K562 (cell line): Measurements from ENCODE around the gene COL8A2. TPM values are rescaled to one million over a fixed set of nuclear protein-coding genes. Genes with fewer than 3 reads are reported as not detected.

Source experiments
- ATAC-seq: fragments of 200-7000 bp; cut with Tn5 transposase; 3 replicates; pipeline ENCODE4 v1.9.1; 2020; ENCODE audit warnings: moderate library complexity
- BruUV-seq: library from RNA; stranded (reverse); fragments of 400-500 nt; replicated peaks from 2 replicates; lab custom pipeline; 2021; lab: Mats Ljungman, UMichigan
- CTCF ChIA-PET: fragments of 300-600 bp; formaldehyde crosslinking; extraction: SDS; loops from one replicate; lab custom pipeline; 2021; ENCODE audit warnings: low intra/inter-chr PET ratio; lab: Yijun Ruan, JAX
- POLR2A ChIA-PET: fragments of 300-600, 350-650 bp; sonication (Branson Sonifier 250); formaldehyde crosslinking; extraction: SDS; loops from one replicate; lab custom pipeline; 2021; ENCODE audit warnings: antibody characterized with exemption, inconsistent platforms; lab: Yijun Ruan, JAX
- DNase-seq, 4 experiments: peaks; one replicate each; pipeline versions ENCODE4 v3.0.0 to v3.0.0-alpha.2; 2011 to 2018; ENCODE audit warnings: low spot score in 3 of 4, mixed read lengths in 3 of 4; ENCODE audit errors: extremely low read depth in 1 of 4
- FAIRE-seq: peaks from 2 replicates; lab custom pipeline; 2011; peaks lifted over from hg19 to GRCh38; lab: Jason Lieb, UNC
- H2AFZ ChIP-seq: 2 replicates; pipeline ENCODE4 v1.6.0; 2011; ENCODE audit warnings: low read depth, low read length, control low read depth, inconsistent platforms
- H3K27ac ChIP-seq: fragments of 200-600 bp; 3 replicates; pipeline ENCODE4 v1.8.0; 2011; ENCODE audit warnings: low read depth, mild to moderate bottlenecking, control low read depth, inconsistent platforms, low read length, moderate library complexity, mixed read lengths; ENCODE audit errors: extremely low read depth
- H3K27me3 ChIP-seq, 2 experiments: fragments of 300-600 bp in 1 of 2; 2 replicates in 1 of 2; 3 replicates in 1 of 2; pipeline versions ENCODE4 v1.6.0 to v1.8.0; 2011; ENCODE audit warnings: inconsistent platforms in 2 of 2, low read length in 2 of 2, mild to moderate bottlenecking in 1 of 2, mixed read lengths in 1 of 2, moderate library complexity in 1 of 2; ENCODE audit not compliant: control insufficient read depth in 2 of 2, insufficient read depth in 2 of 2
- H3K36me3 ChIP-seq: fragments of 300-600 bp; 3 replicates; pipeline ENCODE4 v1.8.0; 2011; ENCODE audit warnings: mild to moderate bottlenecking, low read length, inconsistent platforms; ENCODE audit not compliant: control insufficient read depth, insufficient read depth
- H3K4me1 ChIP-seq, 2 experiments: fragments of 200-600 bp in 1 of 2; replicated peaks in 1 of 2; 2 replicates in 1 of 2; 3 replicates in 1 of 2; pipeline versions ENCODE4 v1.5.1 to v1.8.0; 2011; ENCODE audit warnings: inconsistent platforms in 2 of 2, low read length in 2 of 2, mild to moderate bottlenecking in 1 of 2, mixed read lengths in 1 of 2, moderate library complexity in 1 of 2; ENCODE audit not compliant: control insufficient read depth in 2 of 2, insufficient read depth in 2 of 2
- H3K4me2 ChIP-seq: 2 replicates; pipeline ENCODE4 v1.6.1; 2011; ENCODE audit warnings: low read length, control low read depth, inconsistent platforms, mixed read lengths; ENCODE audit not compliant: insufficient read depth
- H3K4me3 ChIP-seq: fragments of 200-600 bp; sonication (generic), shearing (Covaris generic); 2 replicates; pipeline ENCODE4 v1.5.1; 2016; ENCODE audit warnings: control low read depth, inconsistent platforms
- H3K79me2 ChIP-seq: fragments of 200-600 bp; 3 replicates; pipeline ENCODE4 v1.8.0; 2011; ENCODE audit warnings: low read length, inconsistent platforms; ENCODE audit not compliant: control insufficient read depth, insufficient read depth
- H3K9ac ChIP-seq, 2 experiments: 2 replicates each; pipeline versions ENCODE4 v1.6.0 to v1.6.1; 2011; ENCODE audit warnings: low read depth in 2 of 2, low read length in 2 of 2, control low read depth in 1 of 2, inconsistent platforms in 1 of 2, mild to moderate bottlenecking in 1 of 2, mixed read lengths in 1 of 2; ENCODE audit not compliant: insufficient read depth in 1 of 2
- H3K9me1 ChIP-seq: one replicate; pipeline ENCODE4 v1.6.0; 2011; ENCODE audit warnings: inconsistent platforms, mild to moderate bottlenecking, low read length, moderate library complexity; ENCODE audit not compliant: control insufficient read depth, insufficient read depth
- H3K9me3 ChIP-seq: replicated peaks from 2 replicates; pipeline ENCODE4 v1.5.1; 2011; ENCODE audit warnings: low read depth, low read length, inconsistent platforms; ENCODE audit not compliant: control insufficient read depth, insufficient read depth
- H4K20me1 ChIP-seq: replicated peaks from 2 replicates; pipeline ENCODE4 v1.6.1; 2011; ENCODE audit warnings: low read length, inconsistent platforms, mixed read lengths; ENCODE audit not compliant: control insufficient read depth, insufficient read depth
- GATA2 ChIP-seq: sonication (generic); formaldehyde crosslinking; IDR thresholded peaks from 2 replicates; pipeline ENCODE4 v1.4.0; 2020; ENCODE audit warnings: mild to moderate bottlenecking, missing genetic modification reagents
- MEF2D ChIP-seq: conservative IDR thresholded peaks from 2 replicates; pipeline ENCODE4 v1.6.1; 2016; ENCODE audit warnings: low read depth, missing genetic modification characterization, missing compliant biosample characterization
- NFE2 ChIP-seq: IDR thresholded peaks from 2 replicates; pipeline ENCODE4 v1.6.1; 2014; ENCODE audit warnings: antibody characterized with exemption, low read depth
- NFIC ChIP-seq: fragments of 450-650 bp; IDR thresholded peaks from 2 replicates; pipeline ENCODE4 v1.6.1; 2017; ENCODE audit warnings: mild to moderate bottlenecking, inconsistent platforms
- RBM25 ChIP-seq: fragments of 200-400 bp; formaldehyde crosslinking; IDR thresholded peaks from 2 replicates; pipeline ENCODE4 v1.6.1; 2018; ENCODE audit warnings: low read length, low read depth, moderate library complexity; ENCODE audit not compliant: severe bottlenecking
- TAF15 ChIP-seq: fragments of 200-400 bp; formaldehyde crosslinking; IDR thresholded peaks from 2 replicates; pipeline ENCODE4 v1.6.1; 2017; ENCODE audit warnings: mild to moderate bottlenecking, low read depth, low read length, moderate library complexity
- ZNF146 ChIP-seq: IDR thresholded peaks from one replicate; pipeline ENCODE4 v1.6.1; 2018; ENCODE audit warnings: missing compliant biosample characterization; ENCODE audit not compliant: unreplicated experiment
- WGBS: fragments of 100-300 bp; shearing (Covaris generic); methylation state at CpG from one replicate; pipeline ENCODE4 v1.1.6; 2016; ENCODE audit warnings: low coverage, mixed read lengths; ENCODE audit not compliant: insufficient coverage; ENCODE audit errors: missing lambda C conversion rate; 5-methylcytosine and 5-hydroxymethylcytosine counted together
- in situ Hi-C: fragments of 300-500 bp; cut with MboI; formaldehyde crosslinking; loops from 4 replicates; pipeline ENCODE4 v1.15.0; 2018; ENCODE audit warnings: inconsistent platforms, mixed read lengths
- intact Hi-C: fragments of 100-400 bp; cut with micrococcal nuclease; formaldehyde crosslinking; loops from 2 replicates; pipeline ENCODE4 v1.14.2; 2022
- polyA plus RNA-seq, 8 experiments: library from polyadenylated mRNA; depleted of rRNA in 4 of 8; stranded (reverse) in 5 of 8; unstranded in 3 of 8; fragments of >200 nt; fragmentation: Nextera tagmentation in 2 of 8; fragmentation: Illumina TruSeq in 1 of 8; extraction: Ambion mirVana in 2 of 8; extraction: Trizol in 1 of 8; gene quantifications; 2 replicates each; pipeline versions ENCODE4 v1.2.1 to v1.2.3, GENCODE V29; 2011 to 2014; ENCODE audit warnings: inconsistent platforms in 1 of 8, missing spikeins in 1 of 8
- total RNA-seq, 7 experiments: library from RNA; depleted of rRNA in 6 of 7; stranded (reverse); fragments of >200 nt in 6 of 7; fragmentation: Illumina TruSeq in 2 of 7; extraction: Trizol in 2 of 7; gene quantifications; 2 replicates each; pipeline versions ENCODE4 v1.2.1 to v1.2.3, GENCODE V29; 2011 to 2021; ENCODE audit warnings: low replicate concordance in 1 of 7

COL8A2 gene
- total and polyA plus RNA-seq, 9 of the 15 experiments (the other 6 are each of a cell fraction or from before 2014, with no cell fraction given): 0.03 to 0.14 (median 0.04) TPM; not detected in 5

DNA sequence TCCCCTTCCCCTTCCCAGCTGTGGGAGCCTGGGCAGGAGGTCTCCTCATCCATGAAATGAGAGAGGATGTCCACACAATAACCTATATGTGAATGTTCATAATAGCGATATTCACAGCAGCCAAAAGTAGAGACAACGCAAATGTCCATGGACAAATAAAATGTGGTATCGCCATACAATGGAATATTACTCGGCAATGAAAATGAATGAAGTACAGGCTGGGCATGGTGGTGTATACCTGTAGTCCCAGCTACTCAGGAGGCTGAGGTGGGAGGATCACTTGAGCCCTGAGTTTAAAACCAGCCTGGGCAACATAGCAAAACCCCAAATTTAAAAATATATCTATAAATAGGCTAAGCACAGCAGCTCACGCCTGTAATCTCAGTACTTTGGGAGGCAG is 23.5 kb downstream of the COL8A2 start:
- ChIA-PET CTCF (interaction anchor here (0.6 to 5.7 kb wide), 4 partner anchors 34 to 222 kb away, joined by 3 to 116 read pairs (median 81); partner anchors contain the start of gene EVA1B), POLR2A (interaction anchor here (0.9 to 1.1 kb wide), 2 partner anchors 16 to 30 kb away, joined by 3 to 5 read pairs; no protein-coding TSS in a partner anchor)
- H3K9ac ChIP-seq: no peak overlapping the region
- FAIRE-seq (no peak), ATAC-seq (no peak), DNase-seq (no peak)
- H3K36me3 ChIP-seq: no peaks in the 10 kb centered on the region
- no TSS peak for BruUV-seq
- in situ Hi-C loops: loop anchor here (5.0 kb wide), 2 partner anchors 186 to 321 kb away; no protein-coding TSS in a partner anchor
- H3K9me3 ChIP-seq: no peaks in the 10 kb centered on the region
- H3K27me3 ChIP-seq: no peaks in the 10 kb centered on the region
- H3K27ac ChIP-seq: no peak overlapping the region
- no peak overlapping the region for H2AFZ ChIP-seq
- 69% methylated on average over 5 of the region's 5 CpGs for WGBS
- H4K20me1 ChIP-seq: no peaks in the 10 kb centered on the region
- no peaks in the 10 kb centered on the region for H3K9me1 ChIP-seq
- H3K4me3 ChIP-seq: no peak overlapping the region
- peaks cover 0 to 40% of the 10 kb centered on the region in 2 experiments; a peak in 3 of 5 replicates for H3K4me1 ChIP-seq
- H3K79me2 ChIP-seq: no peaks in the 10 kb centered on the region
- peak; percentile 91 for TF ChIP-seq ZNF146 (CRISPR knock-in tag)
- no peak for TF ChIP-seq MEF2D (tag)
- H3K4me2 ChIP-seq: no peak overlapping the region
- intact Hi-C loops: loop anchor here (2.0 kb wide), 1 partner anchor 319 kb away; no protein-coding TSS in a partner anchor

DNA sequence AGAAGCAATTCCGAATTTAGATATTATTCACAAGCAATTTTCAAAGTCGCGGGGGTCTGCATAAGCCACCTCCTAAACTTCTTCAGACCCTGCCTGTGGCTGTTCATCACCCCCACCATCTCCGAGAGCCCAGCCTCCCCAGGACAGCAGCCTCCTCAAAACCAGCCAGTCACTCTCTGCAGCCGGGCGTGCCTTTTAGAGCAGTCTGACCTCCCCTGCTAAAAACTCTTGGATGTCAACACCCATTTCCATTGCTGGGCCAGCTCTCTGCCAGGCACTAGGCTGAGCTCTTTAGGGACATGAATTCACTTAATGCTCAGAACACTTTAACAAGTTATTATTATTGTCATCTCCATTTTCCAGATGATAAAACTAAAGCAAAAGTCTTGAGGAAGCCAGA is 24.6 kb downstream of the COL8A2 start:
- Histone ChIP-seq H3K4me2 (peak overlapping the region; percentile 82), H3K27me3 (no peaks in the 10 kb centered on the region), H3K4me1 (peaks cover 0 to 36% of the 10 kb centered on the region in 2 experiments; a peak in 3 of 5 replicates), H3K27ac (no peak overlapping the region), H3K9me1 (no peaks in the 10 kb centered on the region), H3K4me3 (no peak overlapping the region), H3K9me3 (no peaks in the 10 kb centered on the region), H4K20me1 (no peaks in the 10 kb centered on the region), H2AFZ (peak overlapping the region; percentile 92), H3K9ac (no peak overlapping the region; a peak in 1 of 4 replicates), H3K36me3 (peaks cover 8% of the 10 kb centered on the region; the same call in 1 of the 3 replicates), H3K79me2 (no peaks in the 10 kb centered on the region)
- in situ Hi-C loops: loop anchor here (5.0 kb wide), 2 partner anchors 187 to 322 kb away; no protein-coding TSS in a partner anchor
- ATAC-seq (no peak; the same call in 2 of the 3 replicates), DNase-seq (no peak), FAIRE-seq (peak; percentile 75)
- CTCF ChIA-PET: interaction anchor here (0.5 to 5.7 kb wide), 13 partner anchors 26 to 550 kb away, joined by 3 to 116 read pairs (median 7); partner anchors contain the start of genes MAP7D1 and TRAPPC3
- WGBS: 24% methylated on average over 6 of the region's 6 CpGs
- intact Hi-C loops: loop anchor here (1.0 to 2.0 kb wide), 4 partner anchors 34 to 320 kb away; no protein-coding TSS in a partner anchor
- POLR2A ChIA-PET: interaction anchor here (0.6 kb wide), 1 partner anchor 1682 kb away, joined by 4 read pairs; no protein-coding TSS in a partner anchor
- TF ChIP-seq RBM25 (no peak), TAF15 (no peak), GATA2 (0 out of 2 replicates have a peak, but pooled peaks have one; percentile 2), NFIC (no peak), NFE2 (peak; percentile 37; the same call in 1 of the 2 replicates)
- BruUV-seq: no TSS peak
